SU-DHL-6 (cell line): ENCODE measurements around the gene LRRC73.

Experiments used
- CTCF ChIP-seq: fragments of 200-600 bp; sonication (generic); IDR thresholded peaks from one replicate; pipeline ENCODE4 v1.5.1; 2017; ENCODE audit warnings: antibody characterized with exemption, mild to moderate bottlenecking, low read length, moderate library complexity; ENCODE audit not compliant: insufficient read depth, poor library complexity, severe bottlenecking
- EZH2phosphoT487 ChIP-seq: fragments of 200-600 bp; sonication (generic), shearing (Covaris generic); conservative IDR thresholded peaks from 2 replicates; pipeline ENCODE4 v1.6.1; 2018; ENCODE audit warnings: mild to moderate bottlenecking, antibody characterized with exemption, low read length, moderate library complexity, mixed read lengths

- no peak for TF ChIP-seq CTCF
- TF ChIP-seq EZH2phosphoT487, result no peak
Measured at GRCh38 chr6:43461936-43462335, 48.2 kb downstream of the LRRC73 start.
